ENCODE results near the gene TGFBR3.

TGFBR3 gene

DNA sequence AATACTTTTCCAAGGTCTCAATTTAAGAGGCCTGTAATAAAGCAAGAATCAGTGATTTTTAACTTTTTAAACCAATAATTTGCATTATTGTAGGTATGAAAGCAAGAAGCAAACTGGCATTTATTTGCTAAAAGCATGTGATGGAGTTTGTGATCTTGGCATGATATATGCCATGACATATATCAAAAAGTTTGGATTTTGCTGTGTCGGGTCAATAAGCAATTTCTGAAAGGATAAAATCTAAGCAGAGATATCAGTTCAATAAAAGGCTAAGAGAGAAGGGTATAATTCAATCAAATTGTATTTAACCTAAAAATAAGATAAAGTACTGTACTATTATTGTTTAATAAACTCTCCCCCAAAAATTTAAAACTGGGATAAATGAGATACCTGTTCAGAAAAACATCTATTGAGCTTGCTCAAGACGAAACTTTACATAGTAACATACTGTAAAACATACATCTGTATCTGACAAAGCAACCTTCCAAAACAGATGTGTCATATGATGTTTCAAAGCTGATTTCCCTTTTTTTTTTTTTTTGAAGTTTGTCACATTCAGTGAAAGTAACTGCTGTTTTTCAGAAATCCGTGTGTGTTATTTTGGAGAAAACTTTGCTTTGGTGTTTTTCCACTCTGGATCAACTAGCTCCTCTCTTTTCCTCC lies 74.5 kb downstream of the TGFBR3 start:
- TF ChIP-seq, protein P1, sequence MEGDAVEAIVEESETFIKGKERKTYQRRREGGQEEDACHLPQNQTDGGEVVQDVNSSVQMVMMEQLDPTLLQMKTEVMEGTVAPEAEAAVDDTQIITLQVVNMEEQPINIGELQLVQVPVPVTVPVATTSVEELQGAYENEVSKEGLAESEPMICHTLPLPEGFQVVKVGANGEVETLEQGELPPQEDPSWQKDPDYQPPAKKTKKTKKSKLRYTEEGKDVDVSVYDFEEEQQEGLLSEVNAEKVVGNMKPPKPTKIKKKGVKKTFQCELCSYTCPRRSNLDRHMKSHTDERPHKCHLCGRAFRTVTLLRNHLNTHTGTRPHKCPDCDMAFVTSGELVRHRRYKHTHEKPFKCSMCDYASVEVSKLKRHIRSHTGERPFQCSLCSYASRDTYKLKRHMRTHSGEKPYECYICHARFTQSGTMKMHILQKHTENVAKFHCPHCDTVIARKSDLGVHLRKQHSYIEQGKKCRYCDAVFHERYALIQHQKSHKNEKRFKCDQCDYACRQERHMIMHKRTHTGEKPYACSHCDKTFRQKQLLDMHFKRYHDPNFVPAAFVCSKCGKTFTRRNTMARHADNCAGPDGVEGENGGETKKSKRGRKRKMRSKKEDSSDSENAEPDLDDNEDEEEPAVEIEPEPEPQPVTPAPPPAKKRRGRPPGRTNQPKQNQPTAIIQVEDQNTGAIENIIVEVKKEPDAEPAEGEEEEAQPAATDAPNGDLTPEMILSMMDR (IDR thresholded peaks at IDR 0.05; ENCODE audit: control insufficient read depth, insufficient read depth, low read depth, low read length, missing control alignments): no peak
- H3K4me3 ChIP-seq (ENCODE audit: control insufficient read depth, low read depth, low read length): no peak overlapping the region
- no peak for DNase-seq (ENCODE audit: low read depth)

DNA sequence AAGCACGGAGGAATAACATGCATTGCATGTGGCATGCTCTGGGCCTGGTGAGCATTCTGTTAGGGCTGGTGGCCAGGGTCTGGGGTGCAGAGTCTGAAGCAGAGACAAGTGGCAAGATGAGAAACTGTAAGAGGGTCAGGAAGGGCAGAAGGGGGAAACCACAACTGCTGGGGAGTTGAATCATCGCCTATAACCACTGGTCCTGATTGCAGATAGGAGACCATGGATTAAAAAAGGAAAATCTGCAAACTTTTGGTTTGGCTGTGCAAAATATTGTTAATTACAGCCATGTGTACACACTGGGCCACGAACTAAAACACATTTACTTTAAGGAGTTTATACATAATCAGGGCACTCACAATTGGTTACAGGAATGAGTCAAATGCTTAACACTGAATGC lies 76.6 kb downstream of the TGFBR3 start:
- no peak overlapping the region for H3K4me3 ChIP-seq (ENCODE audit: control insufficient read depth, low read depth, low read length)
- no peak for DNase-seq (ENCODE audit: low read depth)
- TF ChIP-seq, protein P1 (IDR thresholded peaks at IDR 0.05; ENCODE audit: control insufficient read depth, insufficient read depth, low read depth, low read length, missing control alignments): no peak

DNA sequence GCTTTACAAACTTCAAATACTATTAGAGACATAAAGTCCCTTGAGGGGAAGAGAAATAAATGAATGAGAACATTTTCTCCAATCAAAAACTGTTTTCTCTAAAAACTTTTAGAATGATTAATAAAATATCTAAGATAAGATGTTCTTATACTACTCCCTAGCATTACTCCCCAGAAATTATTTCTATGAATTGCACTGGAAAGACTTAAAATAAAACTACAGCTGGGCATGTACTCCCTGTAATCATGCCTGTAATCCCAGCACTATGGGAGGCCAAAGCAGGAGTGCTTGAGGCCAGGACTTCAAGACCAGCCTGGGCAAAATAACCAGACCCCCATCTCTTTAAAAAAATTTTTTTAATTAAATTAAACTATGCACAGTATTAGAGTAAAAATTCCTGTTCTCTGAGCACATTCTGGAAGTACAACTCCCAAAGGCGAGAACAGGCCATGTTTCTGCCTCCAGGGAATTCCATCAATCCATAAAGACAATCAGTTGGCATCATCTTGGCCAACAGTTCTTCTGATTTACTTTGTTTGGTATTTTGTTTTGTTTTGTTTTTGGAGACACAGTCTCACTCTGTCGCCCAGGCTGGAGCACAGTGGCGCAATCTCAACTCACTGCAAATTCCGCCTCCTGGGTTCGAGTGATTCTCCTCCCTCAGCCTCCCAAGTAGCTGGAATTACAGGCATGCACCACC lies 77.9 kb downstream of the TGFBR3 start:
- TF ChIP-seq, protein P1 (IDR thresholded peaks at IDR 0.05; ENCODE audit: control insufficient read depth, insufficient read depth, low read depth, low read length, missing control alignments): no peak
- no peak overlapping the region for H3K4me3 ChIP-seq (ENCODE audit: control insufficient read depth, low read depth, low read length)
- DNase-seq (ENCODE audit: low read depth): no peak

DNA sequence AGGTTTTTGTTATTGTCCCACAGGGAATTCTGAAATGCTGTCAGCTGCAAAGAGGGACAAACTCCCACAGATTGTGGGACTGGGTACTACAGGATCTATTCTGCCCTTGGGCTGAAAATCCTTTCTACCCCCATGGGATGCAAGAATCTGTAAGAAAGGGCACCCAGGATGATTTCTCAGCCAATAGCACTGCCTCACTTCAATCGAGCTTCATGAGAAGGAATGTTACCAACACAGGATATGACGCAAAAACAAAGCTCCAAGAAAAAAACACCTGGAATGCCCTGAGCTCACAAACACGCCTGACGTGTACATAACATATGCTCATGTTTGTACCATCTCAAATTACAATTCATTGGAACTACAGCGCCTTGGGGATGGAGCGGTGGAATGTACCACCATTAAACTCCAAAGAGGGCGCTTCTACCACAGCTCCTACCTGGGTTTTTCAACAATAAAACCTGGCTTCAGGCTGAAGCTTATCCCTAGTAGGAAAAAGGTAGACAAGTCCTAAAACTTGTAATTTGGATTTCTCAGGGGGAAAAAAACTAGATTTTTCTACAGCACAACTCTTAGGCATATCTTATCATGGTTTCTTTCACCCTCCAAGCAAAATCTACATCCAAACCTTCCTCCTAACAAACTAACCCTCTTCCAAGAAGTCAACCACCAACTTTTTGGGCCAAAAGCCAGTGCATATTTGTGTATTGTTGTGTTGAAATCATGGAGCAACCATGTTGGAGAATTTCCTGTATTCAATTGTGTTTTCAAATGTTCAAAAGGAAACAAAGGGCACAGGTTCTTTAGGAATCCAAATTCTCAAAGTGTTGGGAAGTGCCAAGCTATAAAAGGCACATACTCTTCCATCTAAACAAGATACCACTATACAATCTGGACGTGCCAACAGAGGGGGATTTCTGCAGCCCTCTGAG lies 78.9 kb downstream of the TGFBR3 start:
- peak; percentile 55 for DNase-seq (ENCODE audit: low read depth)
- TF ChIP-seq, protein P1 (IDR thresholded peaks at IDR 0.05; ENCODE audit: control insufficient read depth, insufficient read depth, low read depth, low read length, missing control alignments): no peak

DNA sequence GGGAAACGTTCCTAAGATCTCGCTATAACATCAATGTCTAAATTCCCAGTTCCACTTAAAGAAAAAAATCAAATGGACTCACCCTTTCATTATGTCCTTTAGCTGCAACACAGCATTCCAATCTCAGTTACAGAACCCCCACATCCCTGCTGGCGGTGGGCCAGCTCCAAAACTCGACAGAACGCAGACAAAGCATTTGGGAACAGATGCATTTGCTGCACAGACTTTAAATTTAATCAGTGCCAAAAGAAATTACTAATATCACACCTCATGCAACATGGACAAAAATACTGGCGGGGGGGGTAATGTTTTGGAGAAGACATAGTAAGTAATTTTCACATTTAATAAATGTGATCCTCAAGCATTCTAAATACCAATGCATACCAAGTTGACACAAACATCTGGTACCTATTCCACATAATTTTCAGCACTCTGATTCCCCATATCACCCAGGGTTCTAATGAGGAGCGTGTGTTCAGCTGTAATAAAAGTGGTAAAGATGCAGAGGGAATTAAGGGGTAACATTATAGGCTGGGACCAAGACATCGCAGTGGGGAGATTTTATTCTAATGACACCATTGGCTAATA lies 79.7 kb downstream of the TGFBR3 start:
- no peak for DNase-seq (ENCODE audit: low read depth)
- TF ChIP-seq, protein P1 (IDR thresholded peaks at IDR 0.05; ENCODE audit: control insufficient read depth, insufficient read depth, low read depth, low read length, missing control alignments): no peak

More for the DNA sequence above, 78.9 kb downstream of the TGFBR3 start:
- no peak overlapping the region for H3K4me3 ChIP-seq (ENCODE audit: control insufficient read depth, low read depth, low read length)

DNA sequence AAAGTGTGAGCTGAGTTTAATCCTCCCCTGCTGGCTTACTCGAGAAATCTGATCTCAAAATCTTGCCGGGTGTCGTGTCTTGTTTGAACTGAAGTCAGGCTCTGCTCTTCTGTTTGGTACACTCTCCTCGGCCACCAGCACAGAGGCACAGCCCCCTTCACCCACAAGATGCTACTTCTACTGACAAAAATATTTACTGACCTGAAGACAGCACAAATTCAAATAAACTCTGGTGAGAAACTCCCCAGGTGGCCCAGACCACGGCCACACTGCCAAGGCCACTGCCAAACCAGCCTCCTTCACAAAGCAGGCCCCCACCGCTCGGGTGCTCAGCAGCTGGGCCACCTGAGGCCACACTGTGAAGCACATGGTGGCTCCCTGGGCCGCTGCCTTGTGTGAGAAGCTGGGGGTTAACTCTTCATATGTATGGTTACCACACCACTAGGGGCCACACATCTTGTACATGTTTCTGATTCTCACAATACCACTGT lies 80.6 kb downstream of the TGFBR3 start:
- no peak overlapping the region for H3K4me3 ChIP-seq (ENCODE audit: control insufficient read depth, low read depth, low read length)
- TF ChIP-seq, protein P1 (IDR thresholded peaks at IDR 0.05; ENCODE audit: control insufficient read depth, insufficient read depth, low read depth, low read length, missing control alignments): no peak
- DNase-seq (ENCODE audit: low read depth): no peak

More for the DNA sequence above, 79.7 kb downstream of the TGFBR3 start:
- H3K4me3 ChIP-seq (ENCODE audit: control insufficient read depth, low read depth, low read length): no peak overlapping the region

Measured in AG09309 (cell line).